ENCODE measurements around the gene CALU.
A peak's percentile ranks its signal among the peaks of the same experiment; 100 is the strongest.

Gene CALU
- 49.9 to 79.4 reads per million in 2 donors for total RNA-seq

GRCh38 chr7:128739048-128739962 lies at the start of gene CALU:
CALU (plus strand) TSS chr7:128739359; CDS start chr7:128748584, 9,225 bp downstream.
- peak; percentile 92 for DNase-seq

GRCh38 chr7:128691227-128691626 lies 47.9 kb upstream of the CALU start:
- no peak for DNase-seq

GRCh38 chr7:128692623-128693270 lies 46.4 kb upstream of the CALU start:
- DNase-seq, result no peak

GRCh38 chr7:128693373-128694015 lies 45.7 kb upstream of the CALU start:
- no peak for DNase-seq

GRCh38 chr7:128694738-128695137 lies 44.4 kb upstream of the CALU start:
- no peak for DNase-seq

GRCh38 chr7:128697302-128697905 lies 41.8 kb upstream of the CALU start:
- peak; percentile 7 for DNase-seq

- DNase-seq, result no peak
These were observed 39.9 kb upstream of the CALU start for GRCh38 chr7:128699196-128699712.

GRCh38 chr7:128699895-128700294 lies 39.3 kb upstream of the CALU start:
- DNase-seq, result no peak

GRCh38 chr7:128701062-128701785 lies 37.9 kb upstream of the CALU start:
- DNase-seq, result no peak

- DNase-seq, result no peak
These were observed 35.4 kb upstream of the CALU start for GRCh38 chr7:128703609-128704241.

- DNase-seq, result no peak
These were observed 33.2 kb upstream of the CALU start for GRCh38 chr7:128705891-128706333.

- no peak for DNase-seq
These were observed 31.4 kb upstream of the CALU start for GRCh38 chr7:128707752-128708151.

- no peak for DNase-seq
These were observed 30.9 kb upstream of the CALU start for GRCh38 chr7:128708235-128708634.

- DNase-seq, result no peak
These were observed 30.3 kb upstream of the CALU start for GRCh38 chr7:128708824-128709223.

GRCh38 chr7:128710481-128710880 lies 28.7 kb upstream of the CALU start:
- no peak for DNase-seq

GRCh38 chr7:128713794-128714193 lies 25.4 kb upstream of the CALU start:
- no peak for DNase-seq

GRCh38 chr7:128714701-128715495 lies 24.3 kb upstream of the CALU start:
- no peak for DNase-seq

GRCh38 chr7:128718967-128719642 lies 20.1 kb upstream of the CALU start:
- DNase-seq, result no peak

- no peak for DNase-seq
These were observed 17.8 kb upstream of the CALU start for GRCh38 chr7:128721376-128721775.

- DNase-seq, result no peak
These were observed 14.4 kb upstream of the CALU start for GRCh38 chr7:128724743-128725142.

Measured in T-helper 9 cell (primary cell).